Gastroesophageal sphincter (tissue), 4 donors: ENCODE results near the gene AIRE. TPM values are rescaled to one million over a fixed set of nuclear protein-coding genes. Genes with fewer than 3 reads are reported as not detected.

Source experiments
- ATAC-seq: fragments of 150-250 bp; one replicate; pipeline ENCODE4 v1.9.1; 2016; ENCODE audit warnings: mild to moderate bottlenecking, moderate library complexity
- H3K27ac ChIP-seq, 4 donors: fragments of 200-600 bp; sonication (generic) in 3 of 4; 1 replicate in 3 of 4; 2 replicates in 1 of 4; pipeline ENCODE4 v1.5.1; 2016 to 2019
- H3K27me3 ChIP-seq: fragments of 200-600 bp; sonication (generic); one replicate; pipeline ENCODE4 v1.5.1; 2019
- H3K36me3 ChIP-seq, 2 donors: fragments of 200-600 bp; sonication (generic); one replicate each; pipeline ENCODE4 v1.5.1; 2019; ENCODE audit warnings: control low read depth in 1 of 2
- H3K4me1 ChIP-seq, 3 donors: fragments of 200-600 bp; sonication (generic); 1 replicate in 2 of 3; 2 replicates in 1 of 3; pipeline ENCODE4 v1.5.1; 2016 to 2019; ENCODE audit warnings: control low read depth in 2 of 3
- H3K4me3 ChIP-seq, 2 donors: fragments of 200-600 bp; sonication (generic); one replicate each; pipeline ENCODE4 v1.5.1; 2019; ENCODE audit warnings: mild to moderate bottlenecking in 1 of 2, moderate library complexity in 1 of 2
- H3K9me3 ChIP-seq, 3 donors: fragments of 200-600 bp; sonication (generic); one replicate each; pipeline ENCODE4 v1.5.1; 2017 to 2019; ENCODE audit warnings: control low read depth in 2 of 3
- EP300 ChIP-seq: sonication (generic); formaldehyde crosslinking; IDR thresholded peaks from one replicate; pipeline ENCODE4 v1.6.1; 2017; ENCODE audit warnings: antibody characterized with exemption, mild to moderate bottlenecking
- POLR2A ChIP-seq, 2 donors: fragments of 450-650 bp; IDR thresholded peaks; one replicate each; pipeline ENCODE4 v1.6.1; 2017; ENCODE audit warnings: antibody characterized with exemption in 2 of 2, mild to moderate bottlenecking in 2 of 2, moderate library complexity in 1 of 2
- POLR2AphosphoS5 ChIP-seq: sonication (generic); formaldehyde crosslinking; IDR thresholded peaks from one replicate; pipeline ENCODE4 v1.6.1; 2017; ENCODE audit warnings: antibody characterized with exemption
- WGBS, 2 donors: methylation state at CpG; one replicate each; pipeline ENCODE4 v1.1.5; 2018; ENCODE audit warnings: low coverage in 1 of 2; 5-methylcytosine and 5-hydroxymethylcytosine counted together
- total RNA-seq, 4 donors: library from RNA; depleted of rRNA; stranded (reverse); fragments of >200 nt; gene quantifications; one replicate each; pipeline ENCODE4 v1.1.0, GENCODE V29; 2016
- TF ChIP-seq, protein P1 (sequence below), 4 experiments: fragments of 200-600 bp in 2 of 4; fragments of 450-650 bp in 2 of 4; sonication (generic) in 1 of 4; IDR thresholded peaks; one replicate each; pipeline ENCODE4 v1.5.1; 2017 to 2019; ENCODE audit warnings: antibody characterized with exemption in 4 of 4, mild to moderate bottlenecking in 2 of 4, moderate library complexity in 2 of 4

The AIRE gene
- total RNA-seq, 4 donors from 2014 or later, result not detected

DNA sequence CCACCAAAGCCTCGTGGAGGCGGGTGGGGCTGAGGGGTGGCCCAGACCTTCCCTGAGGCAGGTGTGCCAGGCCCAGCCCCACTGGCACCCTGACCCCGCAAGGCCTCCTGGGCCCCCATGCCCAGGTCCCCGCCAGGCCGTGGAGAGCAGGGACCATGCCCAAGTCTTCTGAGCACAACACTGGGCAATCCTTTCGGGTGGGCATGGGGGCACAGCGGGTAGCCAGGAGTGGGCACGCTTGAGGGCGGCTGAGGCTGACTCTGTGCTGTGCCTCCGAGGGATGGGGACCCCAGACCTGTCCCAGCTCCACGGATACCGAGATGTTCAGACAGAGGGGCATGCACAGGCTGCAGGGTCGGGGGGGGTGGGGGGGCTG, 40.6 kb downstream of the AIRE start:
- Histone ChIP-seq H3K4me3 (no peak overlapping the region), H3K4me1 (no peaks in the 10 kb centered on the region), H3K9me3 (no peaks in the 10 kb centered on the region), H3K36me3 (peaks cover 0 to 93% of the 10 kb centered on the region in 2 donors), H3K27me3 (no peaks in the 10 kb centered on the region), H3K27ac (no peak overlapping the region)
- ATAC-seq, result no peak
- TF ChIP-seq POLR2A (IDR thresholded peaks at IDR 0.05) (no peak), POLR2AphosphoS5 (no peak), EP300 (no peak)
- TF ChIP-seq, protein P1, sequence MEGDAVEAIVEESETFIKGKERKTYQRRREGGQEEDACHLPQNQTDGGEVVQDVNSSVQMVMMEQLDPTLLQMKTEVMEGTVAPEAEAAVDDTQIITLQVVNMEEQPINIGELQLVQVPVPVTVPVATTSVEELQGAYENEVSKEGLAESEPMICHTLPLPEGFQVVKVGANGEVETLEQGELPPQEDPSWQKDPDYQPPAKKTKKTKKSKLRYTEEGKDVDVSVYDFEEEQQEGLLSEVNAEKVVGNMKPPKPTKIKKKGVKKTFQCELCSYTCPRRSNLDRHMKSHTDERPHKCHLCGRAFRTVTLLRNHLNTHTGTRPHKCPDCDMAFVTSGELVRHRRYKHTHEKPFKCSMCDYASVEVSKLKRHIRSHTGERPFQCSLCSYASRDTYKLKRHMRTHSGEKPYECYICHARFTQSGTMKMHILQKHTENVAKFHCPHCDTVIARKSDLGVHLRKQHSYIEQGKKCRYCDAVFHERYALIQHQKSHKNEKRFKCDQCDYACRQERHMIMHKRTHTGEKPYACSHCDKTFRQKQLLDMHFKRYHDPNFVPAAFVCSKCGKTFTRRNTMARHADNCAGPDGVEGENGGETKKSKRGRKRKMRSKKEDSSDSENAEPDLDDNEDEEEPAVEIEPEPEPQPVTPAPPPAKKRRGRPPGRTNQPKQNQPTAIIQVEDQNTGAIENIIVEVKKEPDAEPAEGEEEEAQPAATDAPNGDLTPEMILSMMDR (IDR thresholded peaks at IDR 0.05), result no peak
- WGBS, 2 donors, result no CpG with 5 or more reads among the region's 13 CpGs

DNA sequence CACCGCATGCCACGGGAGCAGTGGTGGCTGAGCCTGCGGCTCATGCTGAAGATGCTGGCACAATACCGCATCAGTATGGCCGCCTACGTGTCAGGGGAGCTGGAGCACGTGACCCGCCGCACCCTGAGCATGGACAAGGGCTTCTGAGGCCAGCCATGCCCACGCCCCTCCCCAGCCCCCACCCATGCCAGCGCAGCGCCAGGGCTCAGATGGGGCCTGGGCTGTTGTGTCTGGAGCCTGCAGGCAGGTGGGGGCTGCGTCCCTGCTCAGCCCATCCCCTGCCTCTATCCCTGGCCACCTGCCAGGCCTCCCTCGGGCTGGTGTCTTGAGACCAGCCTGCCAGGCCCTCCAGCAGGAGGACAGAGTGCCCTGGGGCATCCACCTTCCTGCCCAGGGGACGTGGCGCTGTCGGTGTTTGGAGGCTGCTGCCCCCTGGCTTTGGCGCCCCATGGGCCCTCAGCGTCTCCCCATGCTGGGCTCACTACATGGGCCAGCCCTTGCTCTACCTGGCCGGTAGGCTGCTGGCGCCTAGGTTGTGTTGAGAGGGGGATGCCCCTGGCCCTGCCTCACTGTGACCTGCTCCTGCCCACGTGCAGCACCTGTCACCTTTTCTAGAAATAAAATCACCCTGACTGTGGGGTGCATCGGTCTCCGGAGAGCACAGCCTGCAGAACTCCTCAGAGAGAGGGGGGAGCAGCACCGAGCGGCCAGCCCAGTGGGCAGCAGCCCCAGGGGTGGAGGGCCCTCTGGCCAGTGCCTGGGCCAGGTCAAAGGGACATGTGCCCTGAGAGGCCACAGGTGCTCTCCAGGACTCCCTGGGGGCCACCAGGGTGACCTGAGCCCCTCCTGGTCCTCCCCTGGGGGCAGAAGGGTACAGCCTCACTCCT, 41.3 kb downstream of the AIRE start:
- no peaks in the 10 kb centered on the region for H3K4me1 ChIP-seq
- no peak overlapping the region for H3K4me3 ChIP-seq
- no peaks in the 10 kb centered on the region for H3K9me3 ChIP-seq
- whole genome bisulfite sequencing, 2 donors, result no CpG with 5 or more reads among the region's 26 CpGs
- no peak for TF ChIP-seq POLR2AphosphoS5
- TF ChIP-seq POLR2A (IDR thresholded peaks at IDR 0.05), result no peak
- no peak for TF ChIP-seq EP300
- TF ChIP-seq, protein P1 (IDR thresholded peaks at IDR 0.05), result no peak
- H3K27me3 ChIP-seq, result no peaks in the 10 kb centered on the region
- H3K27ac ChIP-seq, result no peak overlapping the region
- no peak for ATAC-seq
- H3K36me3 ChIP-seq, result peaks cover 0 to 93% of the 10 kb centered on the region in 2 donors

DNA sequence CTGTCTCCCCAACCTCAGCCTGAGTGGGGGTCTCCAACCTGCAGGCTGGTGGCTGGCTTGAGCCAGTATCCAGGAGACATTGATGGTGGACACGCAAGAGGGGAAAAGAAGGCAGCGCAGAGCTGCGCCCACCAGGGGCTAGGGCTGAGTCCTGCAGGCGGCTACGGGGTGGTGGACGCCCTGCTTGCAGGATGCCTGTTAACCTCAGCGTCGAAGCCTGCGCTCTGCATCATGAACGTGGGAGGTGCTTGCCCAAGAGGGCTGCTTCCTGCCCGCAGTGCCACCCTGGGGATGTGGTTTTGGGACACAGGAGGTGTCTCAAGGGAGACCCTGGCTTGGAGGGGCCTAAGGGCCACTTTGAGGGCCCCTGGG, 41.9 kb downstream of the AIRE start:
- no peaks in the 10 kb centered on the region for H3K27me3 ChIP-seq
- no peak overlapping the region for H3K4me3 ChIP-seq
- no CpG with 5 or more reads among the region's 11 CpGs for WGBS, 2 donors
- no peaks in the 10 kb centered on the region for H3K9me3 ChIP-seq
- H3K27ac ChIP-seq, result no peak overlapping the region
- ATAC-seq, result no peak
- no peak for TF ChIP-seq POLR2AphosphoS5
- no peak for TF ChIP-seq POLR2A (IDR thresholded peaks at IDR 0.05)
- TF ChIP-seq, protein P1 (IDR thresholded peaks at IDR 0.05), result no peak
- TF ChIP-seq EP300, result no peak
- no peaks in the 10 kb centered on the region for H3K4me1 ChIP-seq
- H3K36me3 ChIP-seq, result peaks cover 0 to 93% of the 10 kb centered on the region in 2 donors

DNA sequence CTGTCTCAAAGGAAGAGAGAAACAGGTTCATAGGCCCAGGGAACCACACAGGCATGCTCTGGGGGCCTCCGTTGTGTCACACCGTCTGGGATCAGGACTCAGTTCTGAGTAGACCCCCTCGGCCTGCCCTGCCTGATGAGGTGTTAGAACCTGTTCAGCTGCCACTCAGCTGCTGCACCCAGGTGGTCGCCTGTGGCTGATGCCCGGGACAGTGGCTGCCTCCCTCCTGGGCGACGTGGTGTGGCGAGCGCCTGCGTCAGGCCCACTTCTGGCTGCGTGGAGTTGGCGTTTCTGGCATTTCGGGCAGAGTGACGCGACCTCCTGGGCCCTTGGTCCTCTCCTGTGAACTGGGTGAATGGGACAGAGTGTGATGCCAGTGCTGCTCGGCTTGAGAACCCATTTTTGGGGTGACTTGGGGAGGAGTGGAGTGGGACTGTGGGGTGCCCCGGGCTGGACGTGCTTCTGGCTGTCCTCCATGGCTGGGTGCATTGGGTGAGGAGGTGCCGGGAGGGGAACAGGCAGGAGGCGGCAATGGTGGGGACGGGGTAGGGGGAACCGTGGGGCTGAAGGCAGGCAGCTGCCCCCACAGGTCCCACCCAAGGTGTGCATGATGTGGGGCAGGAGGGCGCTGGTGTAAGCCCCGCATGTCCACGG, 42.7 kb downstream of the AIRE start:
- H3K4me1 ChIP-seq, result no peaks in the 10 kb centered on the region
- no peak for ATAC-seq
- H3K9me3 ChIP-seq, result no peaks in the 10 kb centered on the region
- H3K36me3 ChIP-seq, result peaks cover 0 to 91% of the 10 kb centered on the region in 2 donors
- H3K4me3 ChIP-seq, result no peak overlapping the region
- no peaks in the 10 kb centered on the region for H3K27me3 ChIP-seq
- H3K27ac ChIP-seq, result no peak overlapping the region
- TF ChIP-seq EP300 (no peak), POLR2AphosphoS5 (no peak), POLR2A (IDR thresholded peaks at IDR 0.05) (no peak)
- TF ChIP-seq, protein P1 (IDR thresholded peaks at IDR 0.05), result no peak
- WGBS, 2 donors, result 93% methylated on average over 3 of the region's 25 CpGs; no CpG with 5 or more reads in 1 of the 2 donors
